ENCODE data around the gene CACNA1B. TPM values are rescaled to one million over a fixed set of nuclear protein-coding genes. Genes with fewer than 3 reads are reported as not detected.

The CACNA1B gene
- total RNA-seq, 1 experiment from 2014 or later: 1.7 TPM

DNA sequence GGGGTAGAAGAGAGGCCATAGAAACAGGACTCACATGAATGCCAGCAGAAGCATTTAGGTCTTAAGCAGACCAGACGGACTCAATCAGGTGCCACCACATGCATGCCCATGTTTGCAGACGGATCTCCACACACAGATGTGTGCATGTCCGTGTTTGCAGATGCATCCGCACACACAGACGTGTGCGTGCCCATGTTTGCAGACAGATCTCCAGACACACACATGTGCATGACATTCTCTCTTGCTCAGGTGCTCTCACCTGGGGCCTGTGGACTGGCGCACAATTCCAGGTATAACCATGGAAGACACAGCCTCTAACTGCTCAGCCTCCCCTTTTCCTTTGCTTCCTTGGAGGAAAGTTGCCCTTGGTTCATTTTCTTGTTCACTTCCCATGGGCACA is 148.3 kb downstream of the CACNA1B start:
- Histone ChIP-seq H3K27ac (ENCODE audit: low read depth, low read length) (no peak overlapping the region), H2AFZ (ENCODE audit: low read depth, low read length, poor library complexity, severe bottlenecking) (no peak overlapping the region), H3K36me3 (ENCODE audit: control insufficient read depth in 1 of 2, insufficient read depth in 2 of 2, low read length in 2 of 2) (no peaks in the 10 kb centered on the region; a peak in 1 of 4 replicates), H3K4me1 (ENCODE audit: control insufficient read depth in 1 of 2, insufficient read depth in 2 of 2, low read length in 2 of 2) (peaks cover 0 to 9% of the 10 kb centered on the region in 2 experiments; a peak in 1 of 4 replicates), H3K4me2 (ENCODE audit: low read length) (no peak overlapping the region), H3K9me2 (ENCODE audit: insufficient read depth) (no peaks in the 10 kb centered on the region), H3K9ac (ENCODE audit: low read length) (no peak overlapping the region), H4K20me1 (ENCODE audit: insufficient read depth) (no peaks in the 10 kb centered on the region), H3K4me3 (replicated peaks in 1 of 2; ENCODE audit: low read depth in 1 of 2, low read length in 2 of 2) (no peak overlapping the region), H3K27me3 (ENCODE audit: insufficient read depth, low read length) (no peaks in the 10 kb centered on the region), H3K9me3 (ENCODE audit: control insufficient read depth in 1 of 2, insufficient read depth in 1 of 2, low read depth in 1 of 2, low read length in 2 of 2) (no peaks in the 10 kb centered on the region), H3K79me2 (ENCODE audit: insufficient read depth, low read length) (peaks cover 6% of the 10 kb centered on the region; the same call in 1 of the 2 replicates)
- no peak for DNase-seq (ENCODE audit: low read depth, low spot score)
- POLR2A ChIA-PET: no interaction called here
- no peak for ATAC-seq
- RAD21 ChIA-PET (ENCODE audit: low non-redundant PET in 1 of 2, low total read pairs in 2 of 2, uncharacterized antibody in 2 of 2, unreplicated experiment in 2 of 2): no interaction called here
- TF ChIP-seq EZH2 (IDR thresholded peaks at IDR 0.05) (no peak), ZNF274 (IDR thresholded peaks at IDR 0.05; ENCODE audit: low read depth, low read length) (no peak), ZBTB33 (IDR thresholded peaks at IDR 0.05; ENCODE audit: extremely low read depth, insufficient replicate concordance, low read length) (no peak), EGR1 (IDR thresholded peaks at IDR 0.05; ENCODE audit: low read depth) (no peak), ATF3 (IDR thresholded peaks at IDR 0.05) (no peak)
- CTCF ChIA-PET: no interaction called here
- BruUV-seq (replicated peaks): no TSS peak
- intact Hi-C loops (cut with micrococcal nuclease): no loop called here

DNA sequence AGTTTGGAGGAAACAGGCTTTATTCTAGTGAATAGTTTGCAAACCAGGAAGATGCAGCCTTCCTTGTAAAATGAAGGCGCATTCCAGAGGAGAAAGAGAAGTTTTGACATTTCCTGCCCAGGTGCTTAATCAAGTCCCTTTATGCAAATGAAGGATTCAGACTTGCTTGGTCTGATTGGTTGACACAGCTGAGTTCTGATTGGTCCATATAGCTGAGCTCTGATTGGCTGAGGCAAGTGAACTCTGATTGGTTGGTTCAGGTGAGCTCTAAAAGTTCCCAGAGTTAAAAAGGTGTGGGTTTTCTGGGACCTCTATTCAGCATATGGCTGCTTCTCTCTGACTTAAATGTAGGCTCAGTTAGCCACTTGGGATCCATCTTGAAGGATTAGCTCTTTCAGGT is 151.0 kb downstream of the CACNA1B start:
- H3K4me2 ChIP-seq (ENCODE audit: low read length): no peak overlapping the region
- no peak overlapping the region for H2AFZ ChIP-seq (ENCODE audit: low read depth, low read length, poor library complexity, severe bottlenecking)
- H3K4me1 ChIP-seq (ENCODE audit: control insufficient read depth in 1 of 2, insufficient read depth in 2 of 2, low read length in 2 of 2): no peaks in the 10 kb centered on the region; a peak in 1 of 4 replicates
- no peaks in the 10 kb centered on the region for H3K9me2 ChIP-seq (ENCODE audit: insufficient read depth)
- no TSS peak for BruUV-seq (replicated peaks)
- intact Hi-C loops (cut with micrococcal nuclease): no loop called here
- no peaks in the 10 kb centered on the region for H3K9me3 ChIP-seq (ENCODE audit: control insufficient read depth in 1 of 2, insufficient read depth in 1 of 2, low read depth in 1 of 2, low read length in 2 of 2)
- RAD21 ChIA-PET (ENCODE audit: low non-redundant PET in 1 of 2, low total read pairs in 2 of 2, uncharacterized antibody in 2 of 2, unreplicated experiment in 2 of 2): no interaction called here
- no peak overlapping the region for H3K4me3 ChIP-seq (replicated peaks in 1 of 2; ENCODE audit: low read depth in 1 of 2, low read length in 2 of 2)
- POLR2A ChIA-PET: no interaction called here
- H3K36me3 ChIP-seq (ENCODE audit: control insufficient read depth in 1 of 2, insufficient read depth in 2 of 2, low read length in 2 of 2): no peaks in the 10 kb centered on the region; a peak in 1 of 4 replicates
- ATAC-seq: no peak
- no peaks in the 10 kb centered on the region for H3K27me3 ChIP-seq (ENCODE audit: insufficient read depth, low read length)
- H3K27ac ChIP-seq (ENCODE audit: low read depth, low read length): no peak overlapping the region
- no peak for DNase-seq (ENCODE audit: low read depth, low spot score)
- H3K79me2 ChIP-seq (ENCODE audit: insufficient read depth, low read length): peaks cover 6% of the 10 kb centered on the region; the same call in 1 of the 2 replicates
- CTCF ChIA-PET: no interaction called here
- no peaks in the 10 kb centered on the region for H4K20me1 ChIP-seq (ENCODE audit: insufficient read depth)
- no peak overlapping the region for H3K9ac ChIP-seq (ENCODE audit: low read length)
- TF ChIP-seq POLR2AphosphoS5 (IDR thresholded peaks at IDR 0.05; ENCODE audit: low read depth, low read length) (no peak), SIN3A (IDR thresholded peaks at IDR 0.05; ENCODE audit: low read depth) (no peak), MAX (IDR thresholded peaks at IDR 0.05) (no peak), YY1 (IDR thresholded peaks at IDR 0.05; ENCODE audit: extremely low read depth, insufficient replicate concordance, low read depth, low read length) (no peak), SRF (IDR thresholded peaks at IDR 0.05; ENCODE audit: low read depth) (no peak), CBX3 (IDR thresholded peaks at IDR 0.05; ENCODE audit: low read depth) (no peak), CEBPB (IDR thresholded peaks at IDR 0.05; ENCODE audit: low read depth) (no peak), EZH2 (IDR thresholded peaks at IDR 0.05) (no peak), ZBTB33 (IDR thresholded peaks at IDR 0.05; ENCODE audit: extremely low read depth, insufficient replicate concordance, low read length) (no peak), ELF1 (IDR thresholded peaks at IDR 0.05; ENCODE audit: borderline replicate concordance, low read depth) (no peak), ZFX (IDR thresholded peaks at IDR 0.05) (no peak), EGR1 (IDR thresholded peaks at IDR 0.05; ENCODE audit: low read depth) (no peak)
